Measurements from ENCODE around the gene PBLD. TPM values are rescaled to one million over a fixed set of nuclear protein-coding genes. Genes with fewer than 3 reads are reported as not detected.

Gene PBLD
- total and polyA plus RNA-seq, 9 of the 15 experiments (the other 6 are each of a cell fraction or from before 2014, with no cell fraction given), result 1.2 to 4.3 (median 2.5) TPM

- TF ChIP-seq ZNF764 (CRISPR knock-in tag; IDR thresholded peaks at IDR 0.05; ENCODE audit: low read depth) (no peak), SRSF3 (IDR thresholded peaks at IDR 0.05; ENCODE audit: insufficient read depth, low read length) (peak; percentile 29; the same call in 1 of the 2 replicates), ZNF41 (CRISPR knock-in tag; conservative IDR thresholded peaks at IDR 0.05) (0 out of 2 replicates have a peak, but pooled peaks have one; percentile 52), ZNF133 (CRISPR knock-in tag; IDR thresholded peaks at IDR 0.05) (no peak), ELK1 (CRISPR knock-in tag; IDR thresholded peaks at IDR 0.05) (no peak), HNRNPLL (IDR thresholded peaks at IDR 0.05; ENCODE audit: low read depth, low read length, poor library complexity, severe bottlenecking) (no peak), CBX8 (IDR thresholded peaks at IDR 0.05; ENCODE audit: borderline replicate concordance, extremely low read depth, low read depth, low read length, poor library complexity, severe bottlenecking) (no peak), ZNF280A (IDR thresholded peaks at IDR 0.05; ENCODE audit: low read depth, partially characterized antibody) (no peak), KDM4B (IDR thresholded peaks at IDR 0.05; ENCODE audit: borderline replicate concordance in 2 of 2, low read depth in 1 of 2) (peak in 1 of 2 experiments; percentile 66; a peak in 1 of 4 replicates), SRF (CRISPR knock-in tag; IDR thresholded peaks at IDR 0.05) (peak; percentile 13 to 58; a peak in 1 of 4 replicates), XRCC4 (IDR thresholded peaks at IDR 0.05; ENCODE audit: extremely low read depth, insufficient read depth, insufficient read length) (no peak), TAF1 (IDR thresholded peaks at IDR 0.05; ENCODE audit: control insufficient read depth, extremely low read depth, insufficient read depth, low read length, severe bottlenecking) (peak; percentile 70), GTF2F1 (IDR thresholded peaks at IDR 0.05; ENCODE audit: low read depth, low read length) (peak; percentile 35; the same call in 1 of the 2 replicates), ESRRB (CRISPR knock-in tag; IDR thresholded peaks at IDR 0.05; ENCODE audit: borderline replicate concordance) (no peak), ZMIZ1 (IDR thresholded peaks at IDR 0.05; ENCODE audit: low read depth in 2 of 2, low read length in 2 of 2) (peak in 1 of 2 experiments; percentile 78; a peak in 2 of 4 replicates), GTF2E2 (tag; IDR thresholded peaks at IDR 0.05) (no peak; the same call in 1 of the 2 replicates), PCBP2 (IDR thresholded peaks at IDR 0.05; ENCODE audit: low read depth, low read length, poor library complexity, severe bottlenecking) (no peak), NFRKB (IDR thresholded peaks at IDR 0.05; ENCODE audit: low read depth) (peak; percentile 99)
These were observed at the start of gene PBLD (continued) for GRCh38 chr10:68332259-68333057.
